ENCODE results near the gene VAPB.

Gene VAPB

GRCh38 chr20:58446960-58447265, 57.9 kb downstream of the VAPB start:
- DNase-seq (ENCODE audit: low read depth), result no peak
- TF ChIP-seq, protein P1, sequence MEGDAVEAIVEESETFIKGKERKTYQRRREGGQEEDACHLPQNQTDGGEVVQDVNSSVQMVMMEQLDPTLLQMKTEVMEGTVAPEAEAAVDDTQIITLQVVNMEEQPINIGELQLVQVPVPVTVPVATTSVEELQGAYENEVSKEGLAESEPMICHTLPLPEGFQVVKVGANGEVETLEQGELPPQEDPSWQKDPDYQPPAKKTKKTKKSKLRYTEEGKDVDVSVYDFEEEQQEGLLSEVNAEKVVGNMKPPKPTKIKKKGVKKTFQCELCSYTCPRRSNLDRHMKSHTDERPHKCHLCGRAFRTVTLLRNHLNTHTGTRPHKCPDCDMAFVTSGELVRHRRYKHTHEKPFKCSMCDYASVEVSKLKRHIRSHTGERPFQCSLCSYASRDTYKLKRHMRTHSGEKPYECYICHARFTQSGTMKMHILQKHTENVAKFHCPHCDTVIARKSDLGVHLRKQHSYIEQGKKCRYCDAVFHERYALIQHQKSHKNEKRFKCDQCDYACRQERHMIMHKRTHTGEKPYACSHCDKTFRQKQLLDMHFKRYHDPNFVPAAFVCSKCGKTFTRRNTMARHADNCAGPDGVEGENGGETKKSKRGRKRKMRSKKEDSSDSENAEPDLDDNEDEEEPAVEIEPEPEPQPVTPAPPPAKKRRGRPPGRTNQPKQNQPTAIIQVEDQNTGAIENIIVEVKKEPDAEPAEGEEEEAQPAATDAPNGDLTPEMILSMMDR (conservative IDR thresholded peaks at IDR 0.05; ENCODE audit: low read length), result no peak
- no peak overlapping the region for H3K4me3 ChIP-seq (ENCODE audit: low read length)

DNA sequence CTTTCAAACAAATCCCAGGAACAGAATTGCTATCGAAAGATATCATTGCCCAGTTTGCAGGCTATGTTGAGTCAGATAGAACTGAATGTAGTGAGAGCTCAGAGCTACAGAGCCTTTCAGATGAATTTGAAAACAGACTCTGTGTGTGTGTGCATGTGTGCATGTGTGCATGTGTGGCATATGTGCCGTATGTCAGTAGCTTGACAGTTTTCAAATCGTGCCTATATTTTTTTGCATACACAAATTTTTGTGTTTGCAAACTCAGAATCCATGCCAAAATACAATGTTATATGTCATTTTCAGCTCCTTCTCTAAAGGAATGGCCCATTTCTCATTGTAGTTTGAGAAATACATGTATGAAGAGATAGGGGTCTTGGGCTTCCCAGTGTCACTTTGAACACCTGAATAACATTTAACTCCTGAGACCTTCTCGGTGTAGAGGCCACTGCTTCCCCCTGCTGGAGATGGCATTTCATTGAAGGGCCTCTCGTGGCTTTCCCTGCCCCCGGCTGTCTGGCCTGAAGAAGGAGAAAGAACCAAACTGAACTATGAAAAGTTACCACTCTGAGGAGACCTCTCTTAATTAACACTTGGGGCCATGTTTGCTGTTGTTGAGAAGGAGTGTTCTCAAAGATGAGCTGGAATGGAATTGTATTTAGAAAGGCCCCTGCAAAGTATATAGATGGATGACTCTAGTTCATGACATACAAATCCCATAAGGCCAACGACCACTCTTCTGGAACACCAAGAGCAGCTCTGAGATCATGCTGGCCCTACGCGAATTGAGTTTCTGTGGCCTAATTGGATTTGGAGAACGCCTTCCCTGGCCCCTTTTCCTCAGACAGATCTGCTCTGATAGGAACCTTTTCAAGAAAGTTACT, 58.7 kb downstream of the VAPB start:
- H3K4me3 ChIP-seq (ENCODE audit: low read length), result no peak overlapping the region
- TF ChIP-seq, protein P1 (conservative IDR thresholded peaks at IDR 0.05; ENCODE audit: low read length), result peak; percentile 75
- DNase-seq (ENCODE audit: low read depth), result peak; percentile 48

GRCh38 chr20:58448958-58449357, 59.9 kb downstream of the VAPB start:
- no peak overlapping the region for H3K4me3 ChIP-seq (ENCODE audit: low read length)
- no peak for DNase-seq (ENCODE audit: low read depth)
- TF ChIP-seq, protein P1 (conservative IDR thresholded peaks at IDR 0.05; ENCODE audit: low read length), result no peak

GRCh38 chr20:58449681-58450221, 60.7 kb downstream of the VAPB start:
- TF ChIP-seq, protein P1 (conservative IDR thresholded peaks at IDR 0.05; ENCODE audit: low read length), result no peak
- DNase-seq (ENCODE audit: low read depth), result no peak
- no peak overlapping the region for H3K4me3 ChIP-seq (ENCODE audit: low read length)

DNA sequence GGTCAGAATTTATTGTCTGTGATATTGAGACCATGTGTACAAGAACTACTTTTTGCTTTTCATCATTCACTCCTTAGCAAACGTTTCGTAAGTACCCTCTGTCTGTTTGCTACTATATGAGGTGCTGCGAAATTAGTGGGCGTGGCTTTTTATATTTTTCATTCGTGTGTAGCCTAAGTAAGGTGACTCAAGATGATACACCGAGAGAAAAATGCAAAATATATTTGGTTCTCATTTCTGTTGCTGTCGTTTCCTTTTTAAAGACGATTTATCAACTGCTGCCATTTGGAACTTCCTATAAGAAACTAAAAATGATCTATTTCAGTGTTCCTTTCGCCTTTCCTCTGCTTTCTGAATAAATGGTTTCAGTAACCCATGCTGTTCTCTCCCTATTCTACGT, 61.2 kb downstream of the VAPB start:
- peak; percentile 42 for DNase-seq (ENCODE audit: low read depth)
- TF ChIP-seq, protein P1 (conservative IDR thresholded peaks at IDR 0.05; ENCODE audit: low read length), result no peak
- no peak overlapping the region for H3K4me3 ChIP-seq (ENCODE audit: low read length)

- no peak overlapping the region for H3K4me3 ChIP-seq (ENCODE audit: low read length)
- DNase-seq (ENCODE audit: low read depth), result no peak
- TF ChIP-seq, protein P1 (conservative IDR thresholded peaks at IDR 0.05; ENCODE audit: low read length), result no peak
These were observed 63.7 kb downstream of the VAPB start for GRCh38 chr20:58452667-58453255.

GRCh38 chr20:58453391-58453790, 64.4 kb downstream of the VAPB start:
- TF ChIP-seq, protein P1 (conservative IDR thresholded peaks at IDR 0.05; ENCODE audit: low read length), result no peak
- no peak overlapping the region for H3K4me3 ChIP-seq (ENCODE audit: low read length)
- DNase-seq (ENCODE audit: low read depth), result no peak

Data from AG10803 (cell line).